B cell (primary cell): ENCODE data around the gene SRD5A1. TPM values are rescaled to one million over a fixed set of nuclear protein-coding genes. Genes with fewer than 3 reads are reported as not detected.

Experiments
- ATAC-seq: fragments of 200-7000 bp; cut with Tn5 transposase; one replicate; pipeline ENCODE4 v1.10.0; 2021; ENCODE audit warnings: low read depth, mild to moderate bottlenecking, moderate number of reproducible peaks, moderate library complexity
- CTCF ChIA-PET: fragments of 350-600 bp; sonication (Branson Sonifier 250); formaldehyde crosslinking; loops from one replicate; lab custom pipeline; 2021; ENCODE audit warnings: antibody characterized with exemption, inconsistent platforms; lab: Charles Lee
- POLR2A ChIA-PET: fragments of 350-600 bp; sonication (Branson Sonifier 250); formaldehyde crosslinking; loops from one replicate; lab custom pipeline; 2021; ENCODE audit warnings: antibody characterized with exemption; lab: Charles Lee
- DNase-seq: peaks from one replicate; pipeline ENCODE4 v3.0.0; 2013
- H2AFZ ChIP-seq: 2 replicates; pipeline ENCODE4 v1.6.1; 2012; ENCODE audit warnings: mild to moderate bottlenecking, low read depth, low read length; ENCODE audit not compliant: insufficient read depth, poor library complexity, severe bottlenecking
- H3K27ac ChIP-seq, 2 donors: 1 replicate in 1 of 2; 2 replicates in 1 of 2; pipeline ENCODE4 v1.5.1; 2012 to 2013; ENCODE audit warnings: low read length in 2 of 2, mild to moderate bottlenecking in 2 of 2, moderate library complexity in 1 of 2
- H3K27me3 ChIP-seq, 4 experiments: fragments of 200-600 bp in 1 of 4; sonication (generic) in 1 of 4; replicated peaks in 1 of 4; 1 replicate in 2 of 4; 2 replicates in 2 of 4; pipeline versions ENCODE4 v1.6.1 to v1.7.0; 2013 to 2016; ENCODE audit warnings: low read length in 3 of 4, mild to moderate bottlenecking in 2 of 4, mixed read lengths in 1 of 4, moderate library complexity in 1 of 4; ENCODE audit not compliant: insufficient read depth in 4 of 4, control insufficient read depth in 3 of 4; ENCODE audit errors: control extremely low read depth in 1 of 4
- H3K36me3 ChIP-seq, 2 experiments: replicated peaks in 1 of 2; 1 replicate in 1 of 2; 2 replicates in 1 of 2; pipeline versions ENCODE4 v1.6.1 to v1.7.1; 2013; ENCODE audit warnings: low read length in 1 of 2; ENCODE audit not compliant: insufficient read depth in 2 of 2, control insufficient read depth in 1 of 2; ENCODE audit errors: control extremely low read depth in 1 of 2, extremely low read depth in 1 of 2
- H3K4me1 ChIP-seq, 2 donors: fragments of 200-600 bp in 1 of 2; sonication (generic) in 1 of 2; 1 replicate in 1 of 2; 2 replicates in 1 of 2; pipeline versions ENCODE4 v1.5.1 to v1.6.1; 2013 to 2017; ENCODE audit warnings: low read length in 2 of 2; ENCODE audit not compliant: control insufficient read depth in 2 of 2, insufficient read depth in 2 of 2
- H3K4me2 ChIP-seq: replicated peaks from 2 replicates; pipeline ENCODE3; 2012; ENCODE audit warnings: mild to moderate bottlenecking, low read depth, low read length; ENCODE audit not compliant: poor library complexity, severe bottlenecking
- H3K4me3 ChIP-seq, 5 experiments: fragments of 200-600 bp in 1 of 5; sonication (generic) in 1 of 5; 1 replicate in 3 of 5; 2 replicates in 2 of 5; pipeline versions ENCODE4 v1.5.1 to v1.7.0; 2011 to 2016; ENCODE audit warnings: low read length in 4 of 5, mild to moderate bottlenecking in 4 of 5, low read depth in 2 of 5, control low read depth in 1 of 5, moderate library complexity in 1 of 5; ENCODE audit not compliant: insufficient read depth in 1 of 5; ENCODE audit errors: control extremely low read depth in 1 of 5, extremely low read depth in 1 of 5
- H3K79me2 ChIP-seq: fragments of 200-600 bp; sonication (generic); one replicate; pipeline ENCODE4 v1.6.0; 2016; ENCODE audit warnings: low read length; ENCODE audit not compliant: control insufficient read depth, insufficient read depth
- H3K9ac ChIP-seq: fragments of 200-600 bp; sonication (generic); 2 replicates; pipeline ENCODE4 v1.6.1; 2017; ENCODE audit warnings: mild to moderate bottlenecking, low read length, moderate library complexity
- H3K9me3 ChIP-seq, 3 donors: one replicate each; pipeline versions ENCODE4 v1.6.1 to v1.7.1; 2013; ENCODE audit warnings: low read length in 2 of 3; ENCODE audit not compliant: control insufficient read depth in 2 of 3, insufficient read depth in 1 of 3; ENCODE audit errors: control extremely low read depth in 1 of 3
- H4K20me1 ChIP-seq: 2 replicates; pipeline ENCODE4 v1.6.0; 2012; ENCODE audit warnings: mild to moderate bottlenecking, low read length; ENCODE audit not compliant: insufficient read depth, control insufficient read depth, poor library complexity, severe bottlenecking
- H3K27ac Mint-ChIP-seq: one replicate; pipeline ENCODE4 v1.8.0; 2021; ENCODE audit warnings: mixed read lengths
- H3K27me3 Mint-ChIP-seq: one replicate; pipeline ENCODE4 v1.8.0; 2021; ENCODE audit warnings: mixed read lengths
- H3K4me1 Mint-ChIP-seq: one replicate; pipeline ENCODE4 v1.8.0; 2021; ENCODE audit warnings: mixed read lengths
- H3K4me3 Mint-ChIP-seq: one replicate; pipeline ENCODE4 v1.8.0; 2021; ENCODE audit warnings: mixed read lengths
- H3K9me3 Mint-ChIP-seq: one replicate; pipeline ENCODE4 v1.8.0; 2022; ENCODE audit warnings: mixed read lengths; ENCODE audit not compliant: insufficient read depth
- EZH2 ChIP-seq: IDR thresholded peaks from 2 replicates; pipeline ENCODE4 v1.6.1; 2012; ENCODE audit warnings: borderline replicate concordance, low read depth, mild to moderate bottlenecking, moderate library complexity, low read length; ENCODE audit not compliant: insufficient read depth, poor library complexity, severe bottlenecking
- WGBS: methylation state at CpG from one replicate; pipeline ENCODE4 v1.1.5; 2013; ENCODE audit warnings: missing lambda C conversion rate; ENCODE audit not compliant: insufficient coverage; 5-methylcytosine and 5-hydroxymethylcytosine counted together
- intact Hi-C: fragments of 100-400 bp; cut with micrococcal nuclease; formaldehyde crosslinking; loops from one replicate; pipeline ENCODE4 v1.10.0; 2022
- polyA plus RNA-seq: library from polyadenylated mRNA; depleted of rRNA; stranded (reverse); fragments of >200 nt; gene quantifications from 2 replicates; pipeline ENCODE4 v1.2.3, GENCODE V29; 2012
- total RNA-seq, 2 donors: library from RNA; stranded (reverse); fragments of 120-200 nt in 1 of 2; gene quantifications; 1 replicate in 1 of 2; 2 replicates in 1 of 2; pipeline versions ENCODE4 v1.2.3 to v1.2.4, GENCODE V29; 2013 to 2022
- TF ChIP-seq, protein P1 (sequence below): fragments of 200-600 bp; IDR thresholded peaks from one replicate; pipeline ENCODE4 v1.8.0; 2022; ENCODE audit warnings: antibody characterized with exemption, mild to moderate bottlenecking

The SRD5A1 gene
- total and polyA plus RNA-seq, 2 donors (not counting 1 experiment from before 2014, with no cell fraction given) = 17.2 to 29.2 TPM

DNA sequence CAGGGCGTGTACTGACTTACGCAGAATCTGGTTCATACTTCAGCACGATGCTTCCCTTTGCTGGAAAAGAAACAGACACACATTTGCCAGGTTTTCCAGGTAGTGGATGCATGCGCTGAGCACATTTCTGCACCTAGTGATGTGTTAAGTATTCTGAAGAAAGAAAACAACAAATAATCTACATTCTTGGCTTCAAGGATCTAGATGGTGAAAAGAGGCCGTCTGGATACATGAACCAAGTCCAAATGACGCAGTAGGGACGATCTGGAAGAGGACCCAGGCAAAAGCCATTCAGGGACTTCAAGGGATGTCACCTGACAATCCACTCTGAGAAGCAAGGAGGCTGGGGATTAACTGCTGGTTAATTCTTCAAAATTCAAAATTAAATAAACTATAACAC is 30.8 kb upstream of the SRD5A1 start:
- H3K9me3 Mint-ChIP-seq = no peaks in the 10 kb centered on the region
- H2AFZ ChIP-seq = no peak overlapping the region
- no peak for DNase-seq
- no peak for ATAC-seq
- H3K36me3 ChIP-seq = peaks cover 11 to 89% of the 10 kb centered on the region in 2 experiments
- no peak overlapping the region for H3K27ac Mint-ChIP-seq
- H3K4me3 ChIP-seq = no peak overlapping the region
- H3K4me3 Mint-ChIP-seq = no peak overlapping the region
- no peaks in the 10 kb centered on the region for H3K27me3 Mint-ChIP-seq
- 100% methylated on average over 6 of the region's 7 CpGs for WGBS
- H3K27ac ChIP-seq = no peak overlapping the region
- H3K4me1 Mint-ChIP-seq = no peaks in the 10 kb centered on the region
- no peaks in the 10 kb centered on the region for H3K4me1 ChIP-seq
- no peaks in the 10 kb centered on the region for H3K27me3 ChIP-seq
- intact Hi-C loops = no loop called here
- H3K9ac ChIP-seq = no peak overlapping the region
- H3K4me2 ChIP-seq = no peak overlapping the region
- H3K79me2 ChIP-seq = no peaks in the 10 kb centered on the region
- ChIA-PET CTCF (no interaction called here), POLR2A (no interaction called here)
- TF ChIP-seq, protein P1, sequence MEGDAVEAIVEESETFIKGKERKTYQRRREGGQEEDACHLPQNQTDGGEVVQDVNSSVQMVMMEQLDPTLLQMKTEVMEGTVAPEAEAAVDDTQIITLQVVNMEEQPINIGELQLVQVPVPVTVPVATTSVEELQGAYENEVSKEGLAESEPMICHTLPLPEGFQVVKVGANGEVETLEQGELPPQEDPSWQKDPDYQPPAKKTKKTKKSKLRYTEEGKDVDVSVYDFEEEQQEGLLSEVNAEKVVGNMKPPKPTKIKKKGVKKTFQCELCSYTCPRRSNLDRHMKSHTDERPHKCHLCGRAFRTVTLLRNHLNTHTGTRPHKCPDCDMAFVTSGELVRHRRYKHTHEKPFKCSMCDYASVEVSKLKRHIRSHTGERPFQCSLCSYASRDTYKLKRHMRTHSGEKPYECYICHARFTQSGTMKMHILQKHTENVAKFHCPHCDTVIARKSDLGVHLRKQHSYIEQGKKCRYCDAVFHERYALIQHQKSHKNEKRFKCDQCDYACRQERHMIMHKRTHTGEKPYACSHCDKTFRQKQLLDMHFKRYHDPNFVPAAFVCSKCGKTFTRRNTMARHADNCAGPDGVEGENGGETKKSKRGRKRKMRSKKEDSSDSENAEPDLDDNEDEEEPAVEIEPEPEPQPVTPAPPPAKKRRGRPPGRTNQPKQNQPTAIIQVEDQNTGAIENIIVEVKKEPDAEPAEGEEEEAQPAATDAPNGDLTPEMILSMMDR = no peak
- TF ChIP-seq EZH2 = no peak
- H3K9me3 ChIP-seq = no peaks in the 10 kb centered on the region
- no peaks in the 10 kb centered on the region for H4K20me1 ChIP-seq

DNA sequence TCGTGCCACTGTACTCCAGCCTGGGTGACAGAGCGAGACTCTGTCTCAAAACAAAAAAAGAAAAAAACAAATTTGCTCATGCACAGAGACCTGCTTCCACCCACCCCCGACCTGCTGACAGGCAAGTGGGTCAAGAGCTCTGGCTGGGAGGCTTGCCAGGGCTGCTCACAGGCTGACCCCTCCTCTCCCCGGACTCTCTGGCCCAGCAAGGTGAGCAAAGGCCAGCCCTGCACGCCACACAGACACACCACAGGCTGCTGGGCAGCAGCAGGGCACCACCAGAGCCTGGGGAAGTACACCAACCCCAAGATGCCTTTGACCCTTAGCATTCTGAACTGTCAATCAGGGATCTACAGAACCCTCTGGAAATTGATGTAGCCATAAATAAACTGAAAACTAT is 29.6 kb upstream of the SRD5A1 start:
- Histone ChIP-seq H3K36me3 (peaks cover 11 to 93% of the 10 kb centered on the region in 2 experiments), H3K4me2 (no peak overlapping the region), H3K4me3 (no peak overlapping the region), H3K9me3 (no peaks in the 10 kb centered on the region), H3K79me2 (no peaks in the 10 kb centered on the region), H3K27ac (no peak overlapping the region), H3K9ac (no peak overlapping the region), H3K27me3 (no peaks in the 10 kb centered on the region), H3K4me1 (no peaks in the 10 kb centered on the region), H4K20me1 (no peaks in the 10 kb centered on the region), H2AFZ (no peak overlapping the region)
- Mint-ChIP-seq H3K4me1 (no peaks in the 10 kb centered on the region), H3K4me3 (no peak overlapping the region), H3K27ac (no peak overlapping the region), H3K9me3 (no peaks in the 10 kb centered on the region), H3K27me3 (no peaks in the 10 kb centered on the region)
- ChIA-PET CTCF (no interaction called here), POLR2A (no interaction called here)
- TF ChIP-seq EZH2 = no peak
- TF ChIP-seq, protein P1 = no peak
- no peak for ATAC-seq
- no peak for DNase-seq
- WGBS = 97% methylated on average over 3 of the region's 5 CpGs
- intact Hi-C loops = no loop called here
